Common myeloid progenitor, CD34-positive (primary cell): Measurements from ENCODE around the gene CCS.
"Not testable (repeated sequence)": the region's sequence is repeated elsewhere in the genome, so short reads cannot be mapped to it uniquely, and the experiment has no call there.

Experiments
- CTCF ChIA-PET: fragments of 350-600 bp; sonication (Branson Sonifier 250); formaldehyde crosslinking; loops from one replicate; lab custom pipeline; 2021; ENCODE audit warnings: antibody characterized with exemption; lab: Charles Lee
- POLR2A ChIA-PET: fragments of 350-600 bp; sonication (Branson Sonifier 250); formaldehyde crosslinking; loops from one replicate; lab custom pipeline; 2021; ENCODE audit warnings: antibody characterized with exemption; lab: Charles Lee
- DNase-seq, 3 donors: peaks; one replicate each; pipeline versions ENCODE4 v3.0.0 to v3.0.0-alpha.2; 2013
- H3K27ac ChIP-seq, 2 experiments: 1 replicate in 1 of 2; 2 replicates in 1 of 2; pipeline ENCODE4 v1.7.0; 2013; ENCODE audit warnings: inconsistent platforms in 2 of 2, low read length in 2 of 2, mild to moderate bottlenecking in 2 of 2, low read depth in 1 of 2, moderate library complexity in 1 of 2; ENCODE audit not compliant: severe bottlenecking in 2 of 2, insufficient read depth in 1 of 2, poor library complexity in 1 of 2
- H3K27me3 ChIP-seq, 5 experiments: replicated peaks in 2 of 5; 1 replicate in 3 of 5; 2 replicates in 2 of 5; pipeline versions ENCODE4 v1.6.1 to v1.7.0; 2013; ENCODE audit warnings: low read length in 4 of 5, mild to moderate bottlenecking in 2 of 5, moderate library complexity in 2 of 5, inconsistent platforms in 1 of 5; ENCODE audit not compliant: insufficient read depth in 5 of 5, control insufficient read depth in 4 of 5
- H3K36me3 ChIP-seq, 4 experiments: 1 replicate in 2 of 4; 2 replicates in 2 of 4; pipeline versions ENCODE4 v1.6.1 to v1.7.0; 2013; ENCODE audit warnings: low read length in 3 of 4, control low read depth in 1 of 4, mild to moderate bottlenecking in 1 of 4; ENCODE audit not compliant: control insufficient read depth in 4 of 4, insufficient read depth in 4 of 4
- H3K4me1 ChIP-seq, 4 experiments: 1 replicate in 3 of 4; 2 replicates in 1 of 4; pipeline versions ENCODE4 v1.6.1 to v1.7.1; 2013; ENCODE audit warnings: low read length in 3 of 4, mild to moderate bottlenecking in 3 of 4, control low read depth in 1 of 4, inconsistent platforms in 1 of 4, moderate library complexity in 1 of 4; ENCODE audit not compliant: control insufficient read depth in 4 of 4, insufficient read depth in 4 of 4; ENCODE audit errors: control extremely low read depth in 1 of 4
- H3K4me3 ChIP-seq, 7 experiments: 1 replicate in 4 of 7; 2 replicates in 3 of 7; pipeline versions ENCODE4 v1.5.1 to v1.7.0; 2013; ENCODE audit warnings: mild to moderate bottlenecking in 7 of 7, low read length in 6 of 7, moderate library complexity in 6 of 7, inconsistent platforms in 2 of 7, low read depth in 2 of 7, control low read depth in 1 of 7; ENCODE audit not compliant: insufficient read depth in 4 of 7, control insufficient read depth in 1 of 7; ENCODE audit errors: extremely low read depth in 1 of 7
- H3K9me3 ChIP-seq, 5 experiments: 1 replicate in 4 of 5; 2 replicates in 1 of 5; pipeline versions ENCODE4 v1.6.1 to v1.7.1; 2013; ENCODE audit warnings: low read length in 4 of 5, mild to moderate bottlenecking in 2 of 5, inconsistent platforms in 1 of 5, low read depth in 1 of 5, moderate library complexity in 1 of 5; ENCODE audit not compliant: control insufficient read depth in 4 of 5, insufficient read depth in 2 of 5; ENCODE audit errors: control extremely low read depth in 1 of 5
- WGBS: methylation state at CpG from one replicate; pipeline ENCODE4 v1.1.5; 2013; ENCODE audit not compliant: insufficient coverage; 5-methylcytosine and 5-hydroxymethylcytosine counted together

CCS gene

GRCh38 chr11:66598993-66599392 is 6.0 kb downstream of the CCS start:
- Histone ChIP-seq H3K27me3 (no peaks in the 10 kb centered on the region), H3K27ac (no peak overlapping the region), H3K4me1 (peaks cover 10 to 35% (median 30%) of the 10 kb centered on the region in 4 experiments), H3K36me3 (peaks cover 4 to 33% (median 24%) of the 10 kb centered on the region in 4 experiments), H3K9me3 (no peaks in the 10 kb centered on the region), H3K4me3 (no peak overlapping the region)
- DNase-seq, result no peak
- WGBS, result 100% methylated on average over 6 of the region's 6 CpGs
- ChIA-PET CTCF (interaction anchor here (1.2 kb wide), 1 partner anchor 20 kb away, joined by 4 read pairs; no protein-coding TSS in a partner anchor), POLR2A (interaction anchor here (0.6 to 1.2 kb wide), 2 partner anchors 17 to 61 kb away, joined by 3 read pairs; partner anchors contain the start of gene RBM14)

DNA sequence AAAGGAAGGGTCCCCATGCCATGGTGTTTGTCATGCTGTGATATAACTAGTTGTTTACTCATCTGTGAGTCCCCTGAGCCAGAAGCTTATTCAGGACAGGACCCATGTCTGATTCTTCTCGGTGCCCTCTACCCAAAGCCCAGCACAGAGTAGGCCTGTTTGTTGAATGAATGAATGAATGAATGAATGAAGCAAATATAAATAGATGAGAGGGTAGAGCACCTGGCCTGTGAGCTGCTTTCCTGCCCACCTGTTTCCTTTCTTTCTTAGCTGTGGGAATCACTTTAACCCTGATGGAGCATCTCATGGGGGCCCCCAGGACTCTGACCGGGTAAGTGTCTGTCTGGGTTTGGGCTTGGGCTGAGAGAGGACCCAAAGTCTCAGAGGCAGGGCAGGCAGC is 7.2 kb downstream of the CCS start:
- Histone ChIP-seq H3K4me3 (no peak overlapping the region), H3K9me3 (no peaks in the 10 kb centered on the region), H3K27ac (no peak overlapping the region), H3K36me3 (peaks cover 4 to 43% (median 33%) of the 10 kb centered on the region in 4 experiments), H3K27me3 (no peaks in the 10 kb centered on the region), H3K4me1 (peaks cover 6 to 24% (median 21%) of the 10 kb centered on the region in 4 experiments)
- WGBS, result 83% methylated on average over 2 of the region's 2 CpGs
- ChIA-PET POLR2A (interaction anchor here (1.2 kb wide), 1 partner anchor 16 kb away, joined by 3 read pairs; the partner anchor contains the start of gene RBM14), CTCF (interaction anchor here (0.6 to 1.2 kb wide), 4 partner anchors 12 to 21 kb away, joined by 3 to 4 read pairs (median 4); partner anchors contain the start of gene RBM14)
- no peak for DNase-seq

- no peak overlapping the region for H3K4me3 ChIP-seq
- H3K9me3 ChIP-seq, result no peaks in the 10 kb centered on the region
- DNase-seq, result no peak
- peaks cover 6 to 19% (median 17%) of the 10 kb centered on the region in 4 experiments for H3K4me1 ChIP-seq
- POLR2A ChIA-PET, result no interaction called here
- no peak overlapping the region for H3K27ac ChIP-seq
- H3K27me3 ChIP-seq, result no peaks in the 10 kb centered on the region
- WGBS, result 0% methylated on average over 1 of the region's 4 CpGs
- peaks cover 6 to 49% (median 37%) of the 10 kb centered on the region in 4 experiments for H3K36me3 ChIP-seq
- CTCF ChIA-PET, result interaction anchor here (1.0 to 1.2 kb wide), 3 partner anchors 8 to 17 kb away, joined by 3 to 4 read pairs (median 3); partner anchors contain the start of genes CCDC87, CCS and RBM14
These were observed 7.7 kb downstream of the CCS start for GRCh38 chr11:66600631-66601233.

DNA sequence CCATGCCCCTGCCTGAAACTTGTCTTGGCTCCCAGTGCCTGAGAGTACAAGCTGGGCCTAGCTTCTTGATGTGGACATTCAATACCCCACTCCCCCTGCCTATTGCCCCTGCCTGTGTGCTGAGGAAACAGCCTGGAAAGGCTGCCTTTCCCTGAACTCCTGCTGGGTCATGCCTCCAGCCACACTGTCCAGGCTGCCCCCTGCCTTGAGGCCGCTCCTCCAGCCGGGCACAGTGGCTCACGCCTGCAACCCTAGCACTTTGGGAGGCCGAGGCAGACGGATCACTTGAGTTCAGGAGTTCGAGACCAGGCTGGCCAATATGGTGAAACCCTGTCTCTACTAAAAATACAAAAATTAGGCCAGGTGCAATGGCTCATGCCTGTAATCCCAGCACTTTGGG is 10.1 kb downstream of the CCS start:
- Histone ChIP-seq H3K4me1 (peaks cover 6 to 11% (median 10%) of the 10 kb centered on the region in 4 experiments), H3K36me3 (peaks cover 7 to 63% (median 44%) of the 10 kb centered on the region in 4 experiments), H3K9me3 (no peaks in the 10 kb centered on the region), H3K4me3 (no peak overlapping the region), H3K27me3 (no peaks in the 10 kb centered on the region), H3K27ac (no peak overlapping the region)
- POLR2A ChIA-PET, result no interaction called here
- WGBS, result 96% methylated on average over 6 of the region's 6 CpGs
- no peak for DNase-seq
- CTCF ChIA-PET, result no interaction called here

DNA sequence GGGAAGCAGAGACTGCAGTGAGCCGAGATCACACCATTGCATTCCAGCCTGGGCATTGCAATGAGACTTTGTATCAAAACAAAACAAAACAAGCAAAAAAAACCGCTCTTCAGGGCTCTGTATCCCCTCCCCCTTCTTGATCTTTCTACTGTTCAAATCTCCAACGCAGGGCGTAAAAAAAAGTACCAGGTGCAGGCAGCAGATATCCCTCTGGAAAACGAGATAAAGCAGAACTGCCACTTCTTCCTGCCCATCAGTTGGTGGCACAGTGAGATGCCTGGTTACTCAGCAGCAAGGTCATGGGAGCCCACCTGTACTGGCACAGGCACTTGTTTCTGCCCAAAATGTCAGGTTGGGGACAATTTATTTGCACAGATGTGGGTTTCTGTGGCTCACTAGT is 11.2 kb downstream of the CCS start:
- ChIA-PET POLR2A (no interaction called here), CTCF (no interaction called here)
- 57% methylated on average over 4 of the region's 5 CpGs for WGBS
- Histone ChIP-seq H3K9me3 (no peaks in the 10 kb centered on the region), H3K4me1 (peaks cover 6 to 11% (median 10%) of the 10 kb centered on the region in 4 experiments), H3K36me3 (peaks cover 7 to 58% (median 42%) of the 10 kb centered on the region in 4 experiments), H3K27ac (no peak overlapping the region), H3K27me3 (no peaks in the 10 kb centered on the region), H3K4me3 (no peak overlapping the region)
- DNase-seq, result peak; percentile 62 to 82 (median 74)

- WGBS, result 83% methylated on average over 2 of the region's 3 CpGs
- not testable (repeated sequence) for H3K4me3 ChIP-seq, H3K27me3 ChIP-seq, DNase-seq, H3K9me3 ChIP-seq, H3K27ac ChIP-seq
- POLR2A ChIA-PET, result interaction anchor here (1.0 to 1.7 kb wide), 4 partner anchors 10 to 14 kb away, joined by 3 to 4 read pairs (median 4); partner anchors contain the start of genes CCDC87, CCS and RBM14
- Histone ChIP-seq H3K36me3 (peaks cover 5 to 43% (median 35%) of the 10 kb centered on the region in 4 experiments), H3K4me1 (peaks cover 5 to 11% (median 7%) of the 10 kb centered on the region in 4 experiments)
- CTCF ChIA-PET, result interaction anchor here (0.6 to 1.3 kb wide), 5 partner anchors 10 to 73 kb away, joined by 3 to 4 read pairs (median 3); no protein-coding TSS in a partner anchor
These were observed 13.6 kb downstream of the CCS start for GRCh38 chr11:66606608-66607007.
